Ishikawa (cell line): ENCODE data around the gene ADSL.

Source experiments
- CEBPB ChIP-seq: IDR thresholded peaks from 2 replicates; pipeline ENCODE4 v1.6.1; 2012
- CREB1 ChIP-seq: IDR thresholded peaks from 2 replicates; pipeline ENCODE4 v1.6.1; 2012; ENCODE audit warnings: low read depth
- EGR1 ChIP-seq: IDR thresholded peaks from 2 replicates; pipeline ENCODE4 v1.6.1; 2012
- EP300 ChIP-seq: IDR thresholded peaks from 2 replicates; pipeline ENCODE4 v1.6.1; 2012; ENCODE audit warnings: borderline replicate concordance
- FOXM1 ChIP-seq: IDR thresholded peaks from 2 replicates; pipeline ENCODE4 v1.6.1; 2012; ENCODE audit warnings: low read depth, borderline replicate concordance
- NFIC ChIP-seq: IDR thresholded peaks from 2 replicates; pipeline ENCODE4 v1.6.1; 2012
- RAD21 ChIP-seq: IDR thresholded peaks from 2 replicates; pipeline ENCODE4 v1.6.1; 2012; ENCODE audit warnings: low read depth
- TAF1 ChIP-seq: IDR thresholded peaks from 2 replicates; pipeline ENCODE4 v1.6.1; 2012; ENCODE audit warnings: low read depth, mild to moderate bottlenecking
- TCF12 ChIP-seq: IDR thresholded peaks from 2 replicates; pipeline ENCODE4 v1.6.1; 2012; ENCODE audit warnings: low read depth
- TEAD4 ChIP-seq: IDR thresholded peaks from 2 replicates; pipeline ENCODE4 v1.6.1; 2012
- YY1 ChIP-seq: IDR thresholded peaks from 2 replicates; pipeline ENCODE4 v1.6.1; 2012; ENCODE audit warnings: low read depth
- ZBTB7A ChIP-seq: IDR thresholded peaks from 2 replicates; pipeline ENCODE4 v1.6.1; 2012; ENCODE audit warnings: low read depth
- TF ChIP-seq, protein P1 (sequence below): IDR thresholded peaks from 2 replicates; pipeline ENCODE4 v1.6.1; 2012
- TF ChIP-seq, protein P2 (sequence below): IDR thresholded peaks from 2 replicates; pipeline ENCODE4 v1.6.1; 2012
- TF ChIP-seq, protein P3 (sequence below): IDR thresholded peaks from 2 replicates; pipeline ENCODE4 v1.6.1; 2012; ENCODE audit warnings: low read depth, mild to moderate bottlenecking

The ADSL gene

DNA sequence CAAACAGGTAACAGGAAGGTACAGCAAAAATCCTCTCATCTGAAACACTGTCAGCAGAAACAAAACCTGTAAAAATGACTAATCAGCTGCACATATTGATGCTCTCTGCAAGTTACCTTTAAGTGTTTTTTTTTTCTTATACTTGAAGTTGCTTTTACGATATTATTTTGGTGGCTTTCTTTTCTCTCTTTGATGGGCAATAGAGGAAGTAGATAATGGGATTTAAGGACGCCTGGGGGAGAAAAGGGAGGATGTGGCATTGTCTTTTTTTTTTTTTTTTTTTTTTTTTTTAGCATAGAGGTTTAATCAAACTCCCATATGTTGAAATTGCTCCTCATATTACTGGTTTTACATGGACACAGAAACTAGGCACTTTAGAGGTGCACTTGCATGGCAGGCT lies 11.4 kb upstream of the ADSL start:
- TF ChIP-seq RAD21 (no peak), EP300 (no peak), CEBPB (no peak), CREB1 (no peak), TCF12 (no peak), TEAD4 (no peak), ZBTB7A (no peak), EGR1 (no peak), NFIC (no peak), YY1 (no peak), FOXM1 (no peak), TAF1 (no peak)
- TF ChIP-seq, protein P1, sequence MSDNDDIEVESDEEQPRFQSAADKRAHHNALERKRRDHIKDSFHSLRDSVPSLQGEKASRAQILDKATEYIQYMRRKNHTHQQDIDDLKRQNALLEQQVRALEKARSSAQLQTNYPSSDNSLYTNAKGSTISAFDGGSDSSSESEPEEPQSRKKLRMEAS = no peak
- TF ChIP-seq, protein P2, sequence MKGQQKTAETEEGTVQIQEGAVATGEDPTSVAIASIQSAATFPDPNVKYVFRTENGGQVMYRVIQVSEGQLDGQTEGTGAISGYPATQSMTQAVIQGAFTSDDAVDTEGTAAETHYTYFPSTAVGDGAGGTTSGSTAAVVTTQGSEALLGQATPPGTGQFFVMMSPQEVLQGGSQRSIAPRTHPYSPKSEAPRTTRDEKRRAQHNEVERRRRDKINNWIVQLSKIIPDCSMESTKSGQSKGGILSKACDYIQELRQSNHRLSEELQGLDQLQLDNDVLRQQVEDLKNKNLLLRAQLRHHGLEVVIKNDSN = no peak
- TF ChIP-seq, protein P3, sequence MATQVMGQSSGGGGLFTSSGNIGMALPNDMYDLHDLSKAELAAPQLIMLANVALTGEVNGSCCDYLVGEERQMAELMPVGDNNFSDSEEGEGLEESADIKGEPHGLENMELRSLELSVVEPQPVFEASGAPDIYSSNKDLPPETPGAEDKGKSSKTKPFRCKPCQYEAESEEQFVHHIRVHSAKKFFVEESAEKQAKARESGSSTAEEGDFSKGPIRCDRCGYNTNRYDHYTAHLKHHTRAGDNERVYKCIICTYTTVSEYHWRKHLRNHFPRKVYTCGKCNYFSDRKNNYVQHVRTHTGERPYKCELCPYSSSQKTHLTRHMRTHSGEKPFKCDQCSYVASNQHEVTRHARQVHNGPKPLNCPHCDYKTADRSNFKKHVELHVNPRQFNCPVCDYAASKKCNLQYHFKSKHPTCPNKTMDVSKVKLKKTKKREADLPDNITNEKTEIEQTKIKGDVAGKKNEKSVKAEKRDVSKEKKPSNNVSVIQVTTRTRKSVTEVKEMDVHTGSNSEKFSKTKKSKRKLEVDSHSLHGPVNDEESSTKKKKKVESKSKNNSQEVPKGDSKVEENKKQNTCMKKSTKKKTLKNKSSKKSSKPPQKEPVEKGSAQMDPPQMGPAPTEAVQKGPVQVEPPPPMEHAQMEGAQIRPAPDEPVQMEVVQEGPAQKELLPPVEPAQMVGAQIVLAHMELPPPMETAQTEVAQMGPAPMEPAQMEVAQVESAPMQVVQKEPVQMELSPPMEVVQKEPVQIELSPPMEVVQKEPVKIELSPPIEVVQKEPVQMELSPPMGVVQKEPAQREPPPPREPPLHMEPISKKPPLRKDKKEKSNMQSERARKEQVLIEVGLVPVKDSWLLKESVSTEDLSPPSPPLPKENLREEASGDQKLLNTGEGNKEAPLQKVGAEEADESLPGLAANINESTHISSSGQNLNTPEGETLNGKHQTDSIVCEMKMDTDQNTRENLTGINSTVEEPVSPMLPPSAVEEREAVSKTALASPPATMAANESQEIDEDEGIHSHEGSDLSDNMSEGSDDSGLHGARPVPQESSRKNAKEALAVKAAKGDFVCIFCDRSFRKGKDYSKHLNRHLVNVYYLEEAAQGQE = no peak

DNA sequence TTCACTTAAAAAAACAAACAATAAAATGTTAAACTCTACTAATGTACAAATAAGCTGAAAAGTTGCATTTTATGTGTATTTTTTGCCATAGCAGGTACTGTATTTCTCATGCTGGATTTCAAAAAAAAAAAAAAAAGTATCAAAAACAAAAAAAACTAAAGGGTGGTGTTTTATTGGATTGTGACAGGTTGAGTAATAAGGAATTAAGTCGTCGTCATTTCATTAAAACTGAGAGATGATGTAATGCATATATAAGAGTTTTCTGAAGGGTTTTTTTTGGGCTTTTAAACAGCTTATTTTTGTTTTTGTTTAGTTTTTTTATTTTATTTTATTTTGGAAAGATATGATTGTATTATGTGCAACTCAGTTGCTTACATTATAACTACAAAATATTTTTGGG lies 10.9 kb upstream of the ADSL start:
- no peak for TF ChIP-seq CREB1
- TF ChIP-seq TEAD4 = no peak
- TF ChIP-seq TCF12 = no peak
- TF ChIP-seq FOXM1 = no peak
- TF ChIP-seq RAD21 = no peak
- no peak for TF ChIP-seq EP300
- no peak for TF ChIP-seq CEBPB
- TF ChIP-seq NFIC = no peak
- TF ChIP-seq, protein P3 = no peak
- TF ChIP-seq, protein P2 = no peak
- TF ChIP-seq, protein P1 = no peak
- TF ChIP-seq YY1 = no peak
- no peak for TF ChIP-seq EGR1

DNA sequence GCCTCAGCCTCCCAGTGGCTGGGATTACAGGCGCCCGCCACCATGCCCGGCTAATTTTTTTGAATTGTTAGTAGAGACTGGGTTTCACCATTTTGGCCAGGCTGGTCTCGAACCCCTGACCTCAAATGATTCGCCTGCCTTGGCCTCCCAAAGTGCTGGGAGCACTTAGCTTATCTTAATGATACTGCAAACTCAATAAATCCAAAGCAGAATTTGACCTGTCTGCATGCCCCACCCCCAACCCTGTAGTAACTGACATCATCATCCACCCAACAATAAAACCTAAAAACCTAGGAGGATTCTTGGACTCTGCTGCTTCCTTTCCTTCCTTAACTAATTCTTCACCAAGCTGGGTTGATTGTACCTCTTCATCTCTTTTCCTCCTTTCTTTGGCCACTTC lies 6.3 kb upstream of the ADSL start:
- TF ChIP-seq YY1 = no peak
- no peak for TF ChIP-seq TCF12
- no peak for TF ChIP-seq EP300
- no peak for TF ChIP-seq EGR1
- no peak for TF ChIP-seq FOXM1
- TF ChIP-seq, protein P2 = no peak
- no peak for TF ChIP-seq CREB1
- TF ChIP-seq, protein P1 = no peak
- TF ChIP-seq NFIC = no peak
- no peak for TF ChIP-seq TAF1
- no peak for TF ChIP-seq RAD21
- TF ChIP-seq, protein P3 = no peak
- TF ChIP-seq ZBTB7A = no peak
- TF ChIP-seq TEAD4 = no peak
- TF ChIP-seq CEBPB = no peak

DNA sequence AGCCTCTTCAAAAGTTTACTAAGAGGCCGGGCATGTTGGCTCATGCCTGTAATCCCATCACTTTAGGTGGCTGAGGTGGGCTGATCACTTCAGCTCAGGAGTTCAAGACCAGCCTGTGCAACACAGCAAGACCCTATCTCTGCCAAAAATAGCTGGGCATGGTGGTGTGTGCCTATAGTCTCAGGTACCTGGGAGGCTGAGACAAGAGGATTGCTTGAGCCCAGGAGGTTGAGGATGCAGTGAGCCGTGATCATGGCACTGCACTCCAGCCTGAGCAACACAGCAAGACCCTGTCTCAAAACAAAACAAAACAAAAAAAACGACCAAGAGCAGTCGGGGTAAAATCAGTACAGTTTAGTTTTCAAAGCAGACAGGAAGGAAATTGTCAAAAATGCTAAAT lies 4.7 kb upstream of the ADSL start:
- TF ChIP-seq RAD21 = no peak
- no peak for TF ChIP-seq FOXM1
- no peak for TF ChIP-seq YY1
- no peak for TF ChIP-seq CREB1
- TF ChIP-seq, protein P3 = no peak
- no peak for TF ChIP-seq ZBTB7A
- TF ChIP-seq TAF1 = no peak
- no peak for TF ChIP-seq NFIC
- no peak for TF ChIP-seq TEAD4
- no peak for TF ChIP-seq EP300
- no peak for TF ChIP-seq EGR1
- TF ChIP-seq, protein P1 = no peak
- TF ChIP-seq, protein P2 = no peak
- TF ChIP-seq CEBPB = no peak
- no peak for TF ChIP-seq TCF12
